Panc1 (cell line): ENCODE data around the gene GTF2I.

Source experiments
- SIN3A ChIP-seq: IDR thresholded peaks from 2 replicates; pipeline ENCODE4 v1.6.1; 2012; ENCODE audit warnings: low read depth, mild to moderate bottlenecking, low read length, moderate library complexity, borderline replicate concordance; ENCODE audit not compliant: insufficient read depth
- TF ChIP-seq, protein P1 (sequence below): fragments of 450-650 bp; IDR thresholded peaks from 2 replicates; pipeline ENCODE4 v1.5.1; 2017; ENCODE audit warnings: mild to moderate bottlenecking

DNA sequence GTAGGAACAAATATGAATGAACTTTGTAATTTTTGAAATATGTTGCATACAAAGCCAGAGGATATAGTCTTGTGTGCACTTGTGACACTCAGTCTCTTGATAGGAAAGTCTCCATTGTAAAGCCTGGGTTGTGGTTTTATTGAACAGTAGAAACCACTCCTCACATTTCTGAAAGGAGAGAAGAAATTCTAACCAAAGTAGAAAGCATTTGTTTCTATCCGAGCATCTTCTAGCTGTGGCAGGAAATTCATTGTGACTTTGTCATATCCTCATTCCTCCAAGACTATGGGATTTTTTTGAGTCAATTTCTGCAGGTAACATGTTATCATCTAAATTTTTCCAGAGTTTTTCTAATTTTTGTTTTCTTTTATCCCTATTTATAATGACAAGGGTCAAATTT is 60.8 kb downstream of the GTF2I start:
- TF ChIP-seq, protein P1, sequence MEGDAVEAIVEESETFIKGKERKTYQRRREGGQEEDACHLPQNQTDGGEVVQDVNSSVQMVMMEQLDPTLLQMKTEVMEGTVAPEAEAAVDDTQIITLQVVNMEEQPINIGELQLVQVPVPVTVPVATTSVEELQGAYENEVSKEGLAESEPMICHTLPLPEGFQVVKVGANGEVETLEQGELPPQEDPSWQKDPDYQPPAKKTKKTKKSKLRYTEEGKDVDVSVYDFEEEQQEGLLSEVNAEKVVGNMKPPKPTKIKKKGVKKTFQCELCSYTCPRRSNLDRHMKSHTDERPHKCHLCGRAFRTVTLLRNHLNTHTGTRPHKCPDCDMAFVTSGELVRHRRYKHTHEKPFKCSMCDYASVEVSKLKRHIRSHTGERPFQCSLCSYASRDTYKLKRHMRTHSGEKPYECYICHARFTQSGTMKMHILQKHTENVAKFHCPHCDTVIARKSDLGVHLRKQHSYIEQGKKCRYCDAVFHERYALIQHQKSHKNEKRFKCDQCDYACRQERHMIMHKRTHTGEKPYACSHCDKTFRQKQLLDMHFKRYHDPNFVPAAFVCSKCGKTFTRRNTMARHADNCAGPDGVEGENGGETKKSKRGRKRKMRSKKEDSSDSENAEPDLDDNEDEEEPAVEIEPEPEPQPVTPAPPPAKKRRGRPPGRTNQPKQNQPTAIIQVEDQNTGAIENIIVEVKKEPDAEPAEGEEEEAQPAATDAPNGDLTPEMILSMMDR = no peak
- TF ChIP-seq SIN3A = no peak
